ENCODE measurements around the gene ADAM19.

The ADAM19 gene

DNA sequence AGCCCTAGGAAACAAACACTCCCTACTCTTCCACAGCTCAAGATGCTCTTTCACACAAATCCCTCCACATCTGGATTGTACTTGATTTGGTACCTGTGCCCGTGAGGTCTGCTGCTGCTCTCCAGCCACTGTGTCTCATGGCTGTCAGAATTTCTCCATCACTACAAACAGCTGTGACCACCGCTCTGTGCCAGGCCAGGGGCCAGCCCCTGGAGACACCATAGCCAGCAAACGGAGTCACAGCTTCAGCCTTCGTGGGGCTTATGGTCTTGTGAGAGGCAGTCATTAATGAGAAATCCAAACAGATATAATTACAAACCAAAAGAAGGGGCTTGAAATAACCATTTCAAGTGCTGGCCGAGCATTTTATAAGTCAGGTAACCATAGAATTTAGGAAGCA lies 43.6 kb downstream of the ADAM19 start:
- Histone ChIP-seq H3K36me3 (no peaks in the 10 kb centered on the region; the same call in 1 of the 2 replicates), H3K27me3 (ENCODE audit: insufficient read depth, low read depth, severe bottlenecking) (no peaks in the 10 kb centered on the region), H3K9me3 (ENCODE audit: severe bottlenecking) (no peaks in the 10 kb centered on the region), H3K4me3 (ENCODE audit: low read depth, low read length) (no peak overlapping the region), H3K27ac (no peak overlapping the region)
- DNase-seq = no peak
- TF ChIP-seq, protein P1, sequence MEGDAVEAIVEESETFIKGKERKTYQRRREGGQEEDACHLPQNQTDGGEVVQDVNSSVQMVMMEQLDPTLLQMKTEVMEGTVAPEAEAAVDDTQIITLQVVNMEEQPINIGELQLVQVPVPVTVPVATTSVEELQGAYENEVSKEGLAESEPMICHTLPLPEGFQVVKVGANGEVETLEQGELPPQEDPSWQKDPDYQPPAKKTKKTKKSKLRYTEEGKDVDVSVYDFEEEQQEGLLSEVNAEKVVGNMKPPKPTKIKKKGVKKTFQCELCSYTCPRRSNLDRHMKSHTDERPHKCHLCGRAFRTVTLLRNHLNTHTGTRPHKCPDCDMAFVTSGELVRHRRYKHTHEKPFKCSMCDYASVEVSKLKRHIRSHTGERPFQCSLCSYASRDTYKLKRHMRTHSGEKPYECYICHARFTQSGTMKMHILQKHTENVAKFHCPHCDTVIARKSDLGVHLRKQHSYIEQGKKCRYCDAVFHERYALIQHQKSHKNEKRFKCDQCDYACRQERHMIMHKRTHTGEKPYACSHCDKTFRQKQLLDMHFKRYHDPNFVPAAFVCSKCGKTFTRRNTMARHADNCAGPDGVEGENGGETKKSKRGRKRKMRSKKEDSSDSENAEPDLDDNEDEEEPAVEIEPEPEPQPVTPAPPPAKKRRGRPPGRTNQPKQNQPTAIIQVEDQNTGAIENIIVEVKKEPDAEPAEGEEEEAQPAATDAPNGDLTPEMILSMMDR (IDR thresholded peaks at IDR 0.05; ENCODE audit: low read depth, low read length) = no peak

DNA sequence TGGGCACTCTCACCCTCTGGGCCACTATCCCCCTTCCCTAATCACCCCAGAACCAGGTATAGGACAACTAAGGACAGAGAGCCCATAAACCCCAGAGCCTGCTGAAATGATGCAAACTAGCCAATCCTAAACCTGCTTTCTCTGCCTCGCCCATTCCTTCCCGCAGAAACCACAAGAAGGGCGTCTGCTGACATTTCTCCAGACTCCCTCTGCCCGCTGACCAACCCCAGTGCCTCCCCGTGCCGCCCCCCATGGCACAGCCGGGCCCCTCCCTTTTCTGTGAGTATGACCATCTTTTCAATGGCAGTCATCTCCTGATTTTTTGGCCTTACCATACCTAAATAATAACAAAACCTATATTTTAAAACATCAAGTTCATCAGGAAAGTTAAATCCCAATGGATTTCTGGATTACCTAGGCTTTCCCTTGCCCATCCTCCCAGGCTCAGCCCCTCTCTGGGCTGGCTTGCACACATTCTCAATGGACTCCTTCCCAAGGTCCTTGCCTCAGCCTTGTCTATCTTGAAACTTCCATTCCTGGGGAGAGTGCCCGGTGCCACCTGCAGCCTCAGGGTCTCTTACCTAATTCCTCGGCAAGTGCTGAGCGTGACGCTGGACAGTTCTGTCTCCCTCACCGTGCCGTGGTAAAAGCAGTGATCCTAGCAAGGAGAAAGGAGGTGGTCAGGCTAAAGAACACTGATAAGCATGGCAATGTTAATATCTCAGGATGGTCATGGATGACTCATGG lies 45.2 kb downstream of the ADAM19 start:
- TF ChIP-seq, protein P1 (IDR thresholded peaks at IDR 0.05; ENCODE audit: low read depth, low read length) = no peak
- Histone ChIP-seq H3K4me3 (ENCODE audit: low read depth, low read length) (no peak overlapping the region), H3K9me3 (ENCODE audit: severe bottlenecking) (no peaks in the 10 kb centered on the region), H3K27ac (no peak overlapping the region), H3K27me3 (ENCODE audit: insufficient read depth, low read depth, severe bottlenecking) (no peaks in the 10 kb centered on the region), H3K36me3 (no peaks in the 10 kb centered on the region)
- no peak for DNase-seq

DNA sequence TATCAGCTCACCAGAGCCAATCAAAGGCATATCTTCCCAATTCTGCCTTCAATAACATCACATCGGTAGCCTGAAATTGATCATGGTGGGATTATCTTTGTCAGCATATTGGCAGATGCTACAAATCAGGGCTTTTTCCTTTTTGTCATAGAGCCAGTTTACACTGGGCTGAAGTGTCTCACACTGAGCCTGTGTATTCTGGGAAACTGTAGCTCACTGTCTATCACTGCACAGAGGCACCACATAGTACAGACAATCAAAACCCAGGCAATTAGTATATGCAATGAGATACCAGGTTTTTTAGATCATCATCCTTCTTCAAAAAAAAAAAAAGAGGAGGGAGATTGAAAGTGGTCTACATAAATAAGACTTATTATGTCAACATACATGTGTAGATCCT lies 46.6 kb downstream of the ADAM19 start:
- no peaks in the 10 kb centered on the region for H3K36me3 ChIP-seq

DNA sequence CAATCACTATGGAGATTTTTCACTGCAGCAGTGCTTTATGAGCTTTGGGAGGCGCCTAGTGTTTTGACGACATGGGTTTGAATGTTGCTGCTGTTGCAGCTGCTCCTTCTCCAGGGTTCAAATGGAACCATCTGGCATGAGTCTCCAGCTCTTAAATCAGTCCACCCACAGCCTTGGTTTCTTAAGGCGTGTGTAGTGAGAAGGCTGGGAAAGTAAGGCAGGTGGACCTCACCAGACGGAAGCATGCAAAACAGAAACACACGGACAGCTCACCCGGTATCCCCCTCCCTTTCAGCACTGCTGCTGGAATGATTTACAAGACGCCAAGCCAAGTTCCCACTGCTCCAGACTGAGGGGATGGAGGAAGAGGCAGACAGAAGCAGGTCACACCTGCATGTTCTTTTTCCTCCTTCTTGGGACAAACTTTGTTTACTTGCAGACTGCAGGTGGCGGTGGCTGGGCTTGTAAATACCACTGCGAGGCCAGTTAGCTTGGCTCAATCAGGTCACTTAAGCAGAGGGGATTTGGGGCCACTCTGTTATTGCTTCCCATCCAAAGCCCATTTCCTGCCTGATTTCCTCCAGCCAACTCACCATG lies 47.4 kb downstream of the ADAM19 start:
- TF ChIP-seq, protein P1 (IDR thresholded peaks at IDR 0.05; ENCODE audit: low read depth, low read length) = peak; percentile 30; the same call in 1 of the 2 replicates
- peak overlapping the region; percentile 11 for H3K4me3 ChIP-seq (ENCODE audit: low read depth, low read length)
- H3K36me3 ChIP-seq = no peaks in the 10 kb centered on the region
- DNase-seq = peak; percentile 54
- no peaks in the 10 kb centered on the region for H3K9me3 ChIP-seq (ENCODE audit: severe bottlenecking)
- H3K27me3 ChIP-seq (ENCODE audit: insufficient read depth, low read depth, severe bottlenecking) = no peaks in the 10 kb centered on the region
- peak overlapping the region; percentile 10 for H3K27ac ChIP-seq

More for the DNA sequence above, 46.6 kb downstream of the ADAM19 start:
- no peaks in the 10 kb centered on the region for H3K27me3 ChIP-seq (ENCODE audit: insufficient read depth, low read depth, severe bottlenecking)
- H3K9me3 ChIP-seq (ENCODE audit: severe bottlenecking) = no peaks in the 10 kb centered on the region
- no peak overlapping the region for H3K27ac ChIP-seq
- TF ChIP-seq, protein P1 (IDR thresholded peaks at IDR 0.05; ENCODE audit: low read depth, low read length) = no peak
- no peak overlapping the region for H3K4me3 ChIP-seq (ENCODE audit: low read depth, low read length)
- DNase-seq = no peak

DNA sequence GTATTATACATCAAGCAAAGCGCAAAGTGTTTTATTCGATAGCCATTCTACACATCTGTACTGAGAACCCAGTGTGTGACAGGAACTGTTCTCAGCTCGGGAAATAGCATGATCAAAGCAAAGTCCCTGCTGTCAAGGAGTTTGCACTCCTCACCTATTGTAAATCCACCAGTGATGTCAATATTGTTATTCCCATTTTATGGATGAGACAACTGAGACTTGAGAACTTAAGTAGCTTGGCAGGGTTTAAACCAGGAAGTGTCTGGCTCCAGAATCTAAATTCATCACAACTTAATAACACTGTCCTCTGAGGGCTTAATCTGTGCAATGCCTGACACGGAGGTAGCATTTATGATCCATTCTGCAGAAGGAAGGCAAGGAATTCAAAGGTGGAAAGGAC lies 50.7 kb downstream of the ADAM19 start:
- TF ChIP-seq, protein P1 (IDR thresholded peaks at IDR 0.05; ENCODE audit: low read depth, low read length) = no peak
- no peaks in the 10 kb centered on the region for H3K9me3 ChIP-seq (ENCODE audit: severe bottlenecking)
- no peaks in the 10 kb centered on the region for H3K36me3 ChIP-seq
- no peak overlapping the region for H3K27ac ChIP-seq
- H3K27me3 ChIP-seq (ENCODE audit: insufficient read depth, low read depth, severe bottlenecking) = no peaks in the 10 kb centered on the region
- DNase-seq = no peak
- H3K4me3 ChIP-seq (ENCODE audit: low read depth, low read length) = no peak overlapping the region

Data from WERI-Rb-1 (cell line).